HG02973 (cell line): ENCODE data around the gene PLCE1.

Experiments
- ATAC-seq: cut with Tn5 transposase; IDR thresholded peaks from one replicate; pipeline ENCODE4 v1.9.1; 2021; ENCODE audit warnings: moderate library complexity; ENCODE audit not compliant: unreplicated experiment

The PLCE1 gene

DNA sequence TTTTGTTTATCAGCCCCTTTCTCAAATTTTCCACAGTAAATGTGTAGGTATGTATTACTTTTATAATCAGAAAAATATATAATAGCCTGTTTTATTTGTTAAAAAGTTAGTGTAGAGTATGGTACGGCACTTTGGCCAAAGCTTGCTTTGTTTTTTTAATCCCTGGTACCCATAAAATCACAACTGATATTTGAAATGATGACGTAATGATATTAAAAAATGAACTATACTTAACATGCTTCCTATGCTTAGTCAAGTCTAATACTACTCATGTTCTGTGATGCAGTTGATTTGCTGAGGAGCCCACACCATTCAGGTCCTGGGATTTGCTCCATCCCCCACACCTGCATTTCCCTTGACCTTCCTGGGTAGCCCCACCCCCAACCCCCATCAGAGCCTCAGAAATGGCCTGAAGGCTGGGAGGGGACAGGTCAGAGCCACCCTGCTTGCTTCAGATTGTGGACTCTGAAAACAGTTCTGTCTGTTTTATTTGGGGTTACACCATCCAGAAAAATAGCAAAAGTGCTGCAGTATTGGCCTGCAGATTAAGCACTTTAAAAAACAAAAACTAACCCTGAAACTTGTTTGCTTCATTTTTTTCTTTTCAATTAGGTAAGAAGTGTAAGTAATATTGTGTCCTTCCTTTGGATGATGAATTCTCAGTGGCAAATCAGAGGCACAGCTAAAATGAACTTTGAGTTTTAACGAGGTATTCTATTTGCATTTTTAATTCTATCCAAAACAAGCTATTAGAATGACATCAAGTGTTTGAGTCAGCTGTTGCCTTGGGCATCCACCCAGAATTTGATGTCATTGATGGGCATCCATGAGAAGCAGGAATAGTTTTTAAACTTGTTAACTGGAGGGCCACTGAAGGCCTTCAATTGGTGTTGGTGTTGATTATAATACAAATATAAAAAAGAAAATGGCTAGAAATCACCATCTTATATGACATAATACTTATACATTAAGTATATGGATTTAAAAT lies 23.3 kb downstream of the PLCE1 start:
- no peak for ATAC-seq

DNA sequence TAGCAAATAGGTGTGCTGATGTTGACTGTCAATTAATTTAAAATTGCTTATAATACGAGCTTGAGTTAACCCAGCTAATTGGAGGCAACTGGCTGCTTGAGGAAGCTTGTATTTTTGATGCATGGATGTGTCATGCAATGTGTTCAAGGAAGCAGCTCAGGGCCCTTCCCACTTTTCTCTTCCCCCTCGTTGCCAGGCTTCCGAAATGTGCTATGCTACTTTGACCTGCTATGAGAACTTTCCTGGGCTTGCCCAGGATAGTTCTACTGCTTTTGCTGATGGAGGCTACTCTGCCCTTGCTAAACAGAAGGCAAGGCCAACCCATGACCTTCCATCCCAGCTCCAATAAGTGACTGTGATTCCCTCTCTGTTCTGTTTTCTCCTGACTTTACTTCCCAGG lies 24.4 kb downstream of the PLCE1 start:
- ATAC-seq, result no peak

DNA sequence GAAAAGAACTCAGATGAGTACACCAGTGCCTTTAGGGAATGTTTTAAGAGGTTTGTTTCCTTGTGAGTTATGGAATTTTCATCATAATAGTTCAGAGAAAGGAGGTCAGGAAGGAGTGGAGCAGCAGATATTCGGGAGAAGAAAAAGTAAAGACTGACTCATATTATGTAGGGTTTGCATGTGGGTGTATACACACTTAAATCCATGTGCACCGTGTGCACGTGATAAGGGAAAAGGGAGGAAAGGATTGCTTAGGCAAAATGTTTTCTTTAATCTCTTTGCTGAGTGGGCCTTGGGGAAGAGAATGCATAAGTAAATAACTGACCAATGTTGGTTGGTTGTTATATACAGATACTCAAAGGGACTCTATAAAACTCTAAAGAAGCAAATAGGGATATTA lies 30.2 kb downstream of the PLCE1 start:
- no peak for ATAC-seq

- no peak for ATAC-seq
Measured at GRCh38 chr10:94024407-94024806, 30.7 kb downstream of the PLCE1 start.

DNA sequence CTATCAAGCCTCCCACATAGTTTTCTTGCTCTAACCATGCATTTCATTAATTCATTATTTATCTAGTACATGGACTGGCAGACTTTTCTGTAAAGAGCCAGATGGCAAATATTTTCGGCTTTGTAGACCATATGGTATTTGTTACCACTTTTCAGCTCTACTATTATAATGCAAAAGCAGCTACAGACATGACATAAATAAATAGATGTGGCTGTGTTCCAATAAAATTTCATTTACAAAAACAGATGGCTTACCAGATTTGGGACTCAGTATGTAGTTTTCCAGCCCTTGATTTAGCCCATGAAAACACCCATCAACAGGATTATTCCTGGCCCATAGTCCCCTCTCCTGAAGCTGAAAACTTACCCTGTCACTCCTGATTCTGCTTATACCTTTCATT lies 32.1 kb downstream of the PLCE1 start:
- no peak for ATAC-seq

DNA sequence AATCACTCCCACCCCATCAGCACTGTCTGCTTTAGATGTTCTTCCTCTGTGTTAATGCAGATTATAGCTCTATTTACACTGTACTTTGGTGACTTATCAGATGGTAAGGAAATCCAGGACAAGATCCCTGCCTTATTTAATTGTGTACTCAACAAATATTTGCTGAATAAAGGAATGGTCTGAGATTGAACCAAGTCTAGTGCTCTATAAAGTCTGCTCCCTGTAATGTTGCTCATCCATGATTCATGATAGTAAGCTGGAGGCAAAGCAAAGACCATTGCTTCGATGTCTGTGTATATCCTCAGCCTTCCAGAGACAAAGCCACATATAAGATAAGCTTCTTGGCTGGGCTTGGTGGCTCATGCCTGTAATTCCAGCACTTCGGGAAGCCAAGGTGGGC lies 33.5 kb downstream of the PLCE1 start:
- ATAC-seq, result no peak

GRCh38 chr10:94029955-94030354 lies 36.2 kb downstream of the PLCE1 start:
- ATAC-seq, result no peak

DNA sequence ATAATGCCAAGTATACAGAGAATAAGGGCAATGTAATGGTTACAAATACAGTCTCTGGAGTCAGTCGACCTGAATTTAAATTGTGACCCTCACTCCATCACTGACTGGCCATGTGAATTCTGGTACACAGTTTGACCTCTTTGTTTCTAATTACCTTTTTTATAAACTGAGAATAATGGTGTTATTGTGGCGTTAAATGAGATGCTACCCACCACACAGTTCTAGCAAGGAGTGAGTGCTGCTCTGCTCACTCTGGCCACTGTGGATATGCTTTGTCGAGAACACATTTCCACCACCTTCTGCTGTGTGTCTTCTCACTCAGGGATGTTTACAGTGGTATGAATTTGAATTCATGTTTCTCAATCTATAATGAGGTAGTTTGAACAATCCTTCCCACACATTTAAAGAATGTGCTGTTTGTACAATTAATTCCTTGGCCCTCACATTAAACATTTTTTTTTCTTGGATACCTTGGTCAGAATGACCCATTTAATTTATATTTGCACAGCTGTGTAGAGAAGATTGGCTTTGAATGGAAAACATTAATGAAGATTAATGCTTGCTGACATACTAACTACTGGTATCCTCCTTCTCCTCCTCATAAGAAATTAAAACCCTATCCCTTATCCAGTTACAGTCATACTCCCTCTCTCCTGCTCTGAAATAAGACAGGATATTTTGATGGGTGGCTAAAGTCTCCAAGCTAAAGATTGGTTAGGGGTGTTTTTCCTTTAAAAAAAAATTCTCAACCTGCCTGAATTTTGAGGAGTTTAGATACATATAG lies 42.4 kb downstream of the PLCE1 start:
- no peak for ATAC-seq

DNA sequence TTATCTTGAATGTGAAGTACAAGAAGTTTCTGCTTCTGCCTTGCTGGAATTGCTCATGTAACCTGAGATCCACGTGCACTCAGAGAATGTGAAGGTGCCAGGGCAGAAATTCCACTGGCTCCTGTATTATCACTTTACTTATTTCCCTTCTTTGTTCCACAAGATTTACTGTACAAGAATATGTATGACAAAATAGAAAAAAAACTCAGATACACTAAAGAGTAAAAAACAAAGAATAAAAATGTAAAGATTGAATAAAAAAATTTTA lies 43.0 kb downstream of the PLCE1 start:
- ATAC-seq, result no peak

- no peak for ATAC-seq
Measured at GRCh38 chr10:94037286-94037685, 43.6 kb downstream of the PLCE1 start.

DNA sequence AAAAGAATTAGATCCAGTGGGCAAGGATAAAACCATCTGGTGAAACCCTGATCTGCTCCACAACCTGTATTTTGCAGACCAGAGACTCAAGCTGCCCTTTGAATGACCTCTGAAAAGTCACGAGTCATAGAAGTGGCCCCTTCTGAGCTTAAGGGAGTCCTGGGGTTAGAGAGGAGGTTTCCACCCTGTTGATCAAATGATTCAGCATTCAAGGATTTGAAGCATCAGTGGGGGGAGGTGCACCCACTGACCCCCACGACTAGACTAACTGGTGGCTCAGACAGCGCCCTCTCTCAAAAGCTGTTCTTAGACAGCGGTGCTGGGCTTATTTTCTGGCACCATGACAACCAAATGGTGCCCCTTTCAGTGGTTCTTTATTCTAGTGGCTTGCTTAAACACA lies 44.3 kb downstream of the PLCE1 start:
- ATAC-seq, result no peak

DNA sequence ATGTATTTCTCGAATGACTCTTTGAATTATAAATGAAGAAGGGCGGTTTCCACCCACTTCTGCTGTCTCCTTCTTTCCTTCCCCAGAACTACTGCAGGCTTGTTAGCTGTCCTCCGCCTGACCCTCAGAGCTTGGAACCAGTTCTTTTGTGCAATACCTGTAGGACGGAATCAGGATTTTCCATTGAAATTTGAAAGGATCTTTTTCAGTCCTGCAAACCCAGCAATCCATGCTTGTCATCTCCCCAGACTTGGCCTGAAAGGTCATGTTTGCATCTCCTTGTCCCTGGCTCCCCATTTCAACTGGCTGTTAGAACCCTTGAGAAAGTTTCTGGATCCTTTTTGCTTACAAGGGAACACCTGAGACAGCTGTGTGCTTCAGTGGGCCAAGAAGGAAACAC lies 47.5 kb downstream of the PLCE1 start:
- ATAC-seq, result no peak

- ATAC-seq, result no peak
Measured at GRCh38 chr10:94042001-94042833, 48.5 kb downstream of the PLCE1 start.

DNA sequence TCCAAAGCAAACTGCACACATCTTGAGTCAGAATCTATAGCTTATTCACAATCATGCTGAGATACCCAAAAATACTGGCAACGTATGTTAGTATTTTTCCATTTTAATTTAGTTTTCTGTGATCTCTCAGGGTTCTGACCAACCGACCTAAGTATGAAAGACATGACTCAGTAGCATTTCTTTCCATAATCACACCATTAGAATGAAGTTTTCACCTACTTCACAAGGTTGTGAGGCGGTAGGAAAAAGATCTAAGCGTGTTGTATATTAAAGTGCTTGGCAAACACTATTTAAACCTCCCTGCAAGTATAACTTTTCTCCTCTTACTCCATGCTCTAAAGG lies 49.1 kb downstream of the PLCE1 start:
- no peak for ATAC-seq
